ENCODE measurements around the gene TCEA3.

- TF ChIP-seq CTCF (IDR thresholded peaks at IDR 0.05) (no peak), STAT6 (CRISPR knock-in tag; conservative IDR thresholded peaks at IDR 0.05; ENCODE audit: low read depth) (no peak)
These were observed 52.3 kb downstream of the TCEA3 start for GRCh38 chr1:23371987-23372880.
